Measurements from ENCODE around the gene CHAF1B. TPM values are rescaled to one million over a fixed set of nuclear protein-coding genes. Genes with fewer than 3 reads are reported as not detected.

CHAF1B gene
- total and polyA plus RNA-seq, 2 experiments from 2014 or later, result 3.0 to 5.2 TPM

DNA sequence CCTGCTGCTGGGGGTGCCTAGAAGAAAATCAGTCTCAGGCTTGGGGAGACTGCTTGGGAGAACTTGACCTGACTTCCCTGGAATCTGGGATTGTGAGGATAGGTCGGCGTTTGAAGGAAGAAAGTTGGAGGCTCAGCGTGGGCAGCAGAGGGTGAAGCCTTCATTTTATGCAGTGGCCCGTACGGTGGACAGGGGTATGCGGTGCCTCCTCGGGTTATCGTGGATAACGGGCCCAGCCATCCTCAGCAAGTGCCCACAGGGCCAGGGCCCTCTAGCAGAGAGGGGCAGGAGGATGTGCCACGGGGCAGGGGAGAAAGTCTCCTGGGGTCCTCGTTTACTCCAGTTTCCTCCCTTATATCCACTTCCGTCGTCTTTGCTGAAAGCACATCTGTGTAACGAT is 34.0 kb downstream of the CHAF1B start:
- Histone ChIP-seq H3K36me3 (ENCODE audit: low read depth) (no peaks in the 10 kb centered on the region), H4K20me1 (ENCODE audit: insufficient read depth) (no peaks in the 10 kb centered on the region)

DNA sequence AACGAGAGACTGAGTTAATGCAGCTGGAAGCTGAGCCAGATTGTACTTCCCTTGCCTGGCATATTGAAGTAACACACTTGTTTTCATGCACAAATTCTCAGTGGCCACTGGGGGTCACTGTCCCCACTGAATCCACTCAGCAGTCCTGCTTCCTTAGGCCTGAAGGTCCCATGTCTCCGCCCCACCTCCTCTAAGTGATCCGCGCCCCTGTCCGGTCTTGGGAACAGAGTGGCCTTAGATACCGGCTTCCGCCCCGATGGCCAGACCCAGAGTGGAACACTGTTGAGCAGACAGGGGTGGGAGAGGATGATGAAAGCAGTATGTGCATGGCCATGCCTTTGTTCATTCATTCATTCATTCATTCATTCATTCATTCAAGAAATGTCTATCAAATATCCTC is 34.8 kb downstream of the CHAF1B start:
- Histone ChIP-seq H3K4me2 (ENCODE audit: unreplicated experiment) (peak overlapping the region; percentile 70), H3K9me2 (ENCODE audit: insufficient read depth) (no peaks in the 10 kb centered on the region), H2AFZ (0 out of 2 replicates have a peak overlapping the region, but pooled peaks have one; percentile 56), H3K4me1 (ENCODE audit: insufficient read depth) (no peaks in the 10 kb centered on the region), H3K36me3 (ENCODE audit: low read depth) (no peaks in the 10 kb centered on the region), H4K20me1 (ENCODE audit: insufficient read depth) (no peaks in the 10 kb centered on the region), H3K79me2 (ENCODE audit: insufficient read depth) (no peaks in the 10 kb centered on the region), H3F3A (ENCODE audit: insufficient read depth) (no peaks in the 10 kb centered on the region), H3K27me3 (replicated peaks; ENCODE audit: insufficient read depth) (no peaks in the 10 kb centered on the region), H3K27ac (no peak overlapping the region), H3K4me3 (no peak overlapping the region), H3K9ac (peak overlapping the region; percentile 22; the same call in 1 of the 2 replicates), H3K9me3 (ENCODE audit: low read depth) (no peaks in the 10 kb centered on the region)
- TF ChIP-seq EZH2 (IDR thresholded peaks at IDR 0.05; ENCODE audit: insufficient read depth, poor library complexity, severe bottlenecking) (no peak), EZH2phosphoT487 (IDR thresholded peaks at IDR 0.05; ENCODE audit: insufficient read depth, low read depth) (no peak)
- 3 to 12% methylated on average over 8 of the region's 8 CpGs for WGBS, 2 experiments (ENCODE audit: low coverage in 1 of 2, low lambda C conversion rate in 2 of 2, missing lambda C conversion rate in 2 of 2)
- in situ Hi-C loops (cut with MboI), result loop anchor here (10.0 to 25.0 kb wide), 2 partner anchors 175 to 517 kb away; no protein-coding TSS in a partner anchor
- DNase-seq, result peak; percentile 91

More for the DNA sequence above, 34.0 kb downstream of the CHAF1B start:
- Histone ChIP-seq H3K4me3 (no peak overlapping the region), H3K27ac (no peak overlapping the region), H3K9me2 (ENCODE audit: insufficient read depth) (no peaks in the 10 kb centered on the region), H3K9me3 (ENCODE audit: low read depth) (no peaks in the 10 kb centered on the region), H3K79me2 (ENCODE audit: insufficient read depth) (no peaks in the 10 kb centered on the region), H3K27me3 (replicated peaks; ENCODE audit: insufficient read depth) (no peaks in the 10 kb centered on the region), H3K4me2 (ENCODE audit: unreplicated experiment) (no peak overlapping the region), H2AFZ (no peak overlapping the region), H3F3A (ENCODE audit: insufficient read depth) (no peaks in the 10 kb centered on the region), H3K4me1 (ENCODE audit: insufficient read depth) (no peaks in the 10 kb centered on the region), H3K9ac (no peak overlapping the region)
- no peak for DNase-seq
- no peak for TF ChIP-seq EZH2 (IDR thresholded peaks at IDR 0.05; ENCODE audit: insufficient read depth, poor library complexity, severe bottlenecking)
- no peak for TF ChIP-seq EZH2phosphoT487 (IDR thresholded peaks at IDR 0.05; ENCODE audit: insufficient read depth, low read depth)
- 83 to 84% methylated on average over 14 of the region's 14 CpGs for WGBS, 2 experiments (ENCODE audit: low coverage in 1 of 2, low lambda C conversion rate in 2 of 2, missing lambda C conversion rate in 2 of 2)
- in situ Hi-C loops (cut with MboI), result loop anchor here (25.0 kb wide), 1 partner anchor 518 kb away; no protein-coding TSS in a partner anchor

DNA sequence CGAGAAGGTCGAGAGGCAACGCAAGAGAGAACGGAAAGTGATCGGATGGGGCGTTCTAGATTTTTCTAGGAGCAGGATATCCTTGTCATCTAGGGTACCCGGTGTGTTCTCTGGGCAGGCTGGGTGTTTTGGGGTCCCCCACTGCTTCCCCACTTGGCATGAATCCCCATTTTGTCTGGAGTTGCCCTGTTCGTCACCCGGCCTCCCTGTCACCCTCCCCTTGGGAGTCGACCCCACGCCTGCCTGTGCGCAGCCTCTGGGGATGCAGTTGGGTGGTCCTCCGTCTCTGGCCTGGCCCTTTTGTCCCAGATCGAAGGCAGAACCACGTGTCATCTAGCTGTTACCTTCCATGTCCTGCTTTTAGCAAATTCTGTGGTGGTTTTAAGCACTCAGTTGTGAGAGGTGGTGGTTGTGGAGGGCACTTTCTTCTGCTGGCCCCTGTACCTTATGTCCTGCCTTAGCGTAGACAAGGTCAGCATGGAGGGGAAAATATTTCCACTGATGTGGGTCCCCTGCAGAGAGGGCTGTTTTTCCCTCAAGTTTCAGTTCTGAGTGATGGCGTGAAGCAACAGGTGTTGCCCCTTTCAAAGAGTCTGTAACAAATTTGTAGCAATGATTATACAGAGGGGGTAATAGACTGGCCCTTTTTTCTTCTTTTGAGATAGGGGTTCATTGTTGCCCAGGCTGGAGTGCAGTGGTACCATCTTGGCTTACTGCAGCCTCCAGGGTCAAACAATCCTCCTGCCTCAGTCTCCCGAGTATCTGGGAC is 35.6 kb downstream of the CHAF1B start:
- Histone ChIP-seq H3K27me3 (replicated peaks; ENCODE audit: insufficient read depth) (no peaks in the 10 kb centered on the region), H3K9me2 (ENCODE audit: insufficient read depth) (no peaks in the 10 kb centered on the region), H3K79me2 (ENCODE audit: insufficient read depth) (no peaks in the 10 kb centered on the region), H3F3A (ENCODE audit: insufficient read depth) (no peaks in the 10 kb centered on the region), H2AFZ (no peak overlapping the region), H3K4me3 (no peak overlapping the region), H3K4me1 (ENCODE audit: insufficient read depth) (no peaks in the 10 kb centered on the region), H3K27ac (no peak overlapping the region), H3K36me3 (ENCODE audit: low read depth) (no peaks in the 10 kb centered on the region), H3K9me3 (ENCODE audit: low read depth) (no peaks in the 10 kb centered on the region), H4K20me1 (ENCODE audit: insufficient read depth) (no peaks in the 10 kb centered on the region), H3K9ac (no peak overlapping the region), H3K4me2 (ENCODE audit: unreplicated experiment) (no peak overlapping the region)
- DNase-seq, result no peak
- WGBS, 2 experiments (ENCODE audit: low coverage in 1 of 2, low lambda C conversion rate in 2 of 2, missing lambda C conversion rate in 2 of 2), result 90 to 93% methylated on average over 18 of the region's 18 CpGs
- TF ChIP-seq EZH2 (IDR thresholded peaks at IDR 0.05; ENCODE audit: insufficient read depth, poor library complexity, severe bottlenecking) (no peak), EZH2phosphoT487 (IDR thresholded peaks at IDR 0.05; ENCODE audit: insufficient read depth, low read depth) (no peak)
- in situ Hi-C loops (cut with MboI), result loop anchor here (10.0 to 25.0 kb wide), 2 partner anchors 174 to 517 kb away; no protein-coding TSS in a partner anchor

DNA sequence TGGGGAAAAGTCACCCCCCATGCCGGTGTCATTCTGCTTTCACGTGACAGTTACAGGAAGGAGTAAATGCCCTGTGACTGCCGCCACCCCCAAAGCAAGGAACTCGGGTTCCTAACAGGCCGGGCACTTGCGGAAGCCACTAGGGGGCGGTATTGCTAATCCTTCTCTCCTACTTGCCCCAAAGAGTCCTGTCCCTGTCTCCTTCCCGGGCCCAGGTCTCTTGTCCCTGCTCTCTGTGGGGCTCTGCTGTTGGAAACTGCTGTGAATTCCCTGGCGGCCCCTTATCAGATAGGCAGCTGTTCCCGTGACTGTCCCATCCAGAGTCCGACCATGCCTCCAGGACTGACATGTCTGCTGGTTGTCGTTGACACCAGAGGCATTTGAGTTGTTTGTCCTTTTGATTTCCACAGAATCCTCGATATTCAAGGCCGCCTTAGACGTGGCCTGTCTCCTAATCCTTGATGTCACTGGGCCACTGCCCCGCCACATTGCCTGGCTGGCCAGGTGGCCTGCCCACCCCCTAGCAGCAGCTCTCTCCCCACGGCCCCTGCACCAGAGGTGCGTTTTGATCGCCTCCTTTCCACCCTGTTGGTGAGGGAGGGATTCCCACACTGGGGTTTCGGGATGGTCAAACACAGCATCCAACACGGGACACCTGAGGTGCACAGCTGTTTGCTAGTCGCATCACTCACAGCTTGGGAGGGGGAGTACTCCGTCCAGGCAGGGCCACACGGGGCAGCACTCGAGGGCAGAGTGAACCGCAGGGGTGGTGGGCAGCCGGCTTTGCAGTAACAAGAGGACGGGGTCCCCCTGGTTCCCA is 37.3 kb downstream of the CHAF1B start:
- Histone ChIP-seq H3K4me3 (no peak overlapping the region), H4K20me1 (ENCODE audit: insufficient read depth) (no peaks in the 10 kb centered on the region), H3K4me2 (ENCODE audit: unreplicated experiment) (no peak overlapping the region), H3K9ac (no peak overlapping the region), H2AFZ (no peak overlapping the region), H3K27me3 (replicated peaks; ENCODE audit: insufficient read depth) (no peaks in the 10 kb centered on the region), H3K27ac (no peak overlapping the region), H3K79me2 (ENCODE audit: insufficient read depth) (no peaks in the 10 kb centered on the region), H3K9me2 (ENCODE audit: insufficient read depth) (no peaks in the 10 kb centered on the region), H3K4me1 (ENCODE audit: insufficient read depth) (no peaks in the 10 kb centered on the region), H3F3A (ENCODE audit: insufficient read depth) (no peaks in the 10 kb centered on the region), H3K36me3 (ENCODE audit: low read depth) (no peaks in the 10 kb centered on the region), H3K9me3 (ENCODE audit: low read depth) (no peaks in the 10 kb centered on the region)
- WGBS, 2 experiments (ENCODE audit: low coverage in 1 of 2, low lambda C conversion rate in 2 of 2, missing lambda C conversion rate in 2 of 2), result 81 to 83% methylated on average over 26 to 27 of the region's 28 CpGs
- in situ Hi-C loops (cut with MboI), result loop anchor here (10.0 to 25.0 kb wide), 2 partner anchors 172 to 515 kb away; no protein-coding TSS in a partner anchor
- peak; percentile 66 for DNase-seq
- TF ChIP-seq EZH2 (IDR thresholded peaks at IDR 0.05; ENCODE audit: insufficient read depth, poor library complexity, severe bottlenecking), result no peak
- no peak for TF ChIP-seq EZH2phosphoT487 (IDR thresholded peaks at IDR 0.05; ENCODE audit: insufficient read depth, low read depth)

All from GM23248 (cell line).